IMR-90 (cell line): ENCODE results near the gene SPAG4. TPM values are rescaled to one million over a fixed set of nuclear protein-coding genes. Genes with fewer than 3 reads are reported as not detected.

Experiments used
- ATAC-seq: fragments of 200-7000 bp; cut with Tn5 transposase; 2 replicates; pipeline ENCODE4 v1.9.1; 2020; ENCODE audit warnings: low read depth, mild to moderate bottlenecking, moderate library complexity
- BruUV-seq: library from RNA; stranded (reverse); fragments of 400-500 nt; replicated peaks from 2 replicates; lab custom pipeline; 2021; lab: Mats Ljungman, UMichigan
- CTCF ChIA-PET: fragments of 300-600 bp; formaldehyde crosslinking; extraction: SDS; loops from one replicate; lab custom pipeline; 2021; ENCODE audit warnings: antibody characterized with exemption; lab: Yijun Ruan, JAX
- POLR2A ChIA-PET: fragments of 300-600 bp; sonication (Branson Sonifier 250); formaldehyde crosslinking; loops from one replicate; lab custom pipeline; 2022; ENCODE audit warnings: antibody characterized with exemption; ENCODE audit not compliant: unreplicated experiment; lab: Charles Lee
- DNase-seq: peaks from one replicate; pipeline ENCODE4 v3.0.0; 2013
- H2AFZ ChIP-seq: replicated peaks from 2 replicates; pipeline ENCODE3; 2013; ENCODE audit warnings: low read length, mild to moderate bottlenecking; ENCODE audit not compliant: poor library complexity
- H2AK5ac ChIP-seq: 2 replicates; pipeline ENCODE4 v1.6.1; 2013; ENCODE audit warnings: low read depth, low read length, inconsistent platforms
- H2AK9ac ChIP-seq: replicated peaks from 2 replicates; pipeline ENCODE3; 2013; ENCODE audit warnings: mild to moderate bottlenecking, low read depth, low read length, moderate library complexity; ENCODE audit not compliant: poor library complexity
- H2BK120ac ChIP-seq: 2 replicates; pipeline ENCODE4 v1.6.1; 2013; ENCODE audit warnings: low read depth, low read length, inconsistent platforms
- H2BK15ac ChIP-seq: 3 replicates; pipeline ENCODE4 v1.6.1; 2013; ENCODE audit warnings: low read depth, low read length, inconsistent platforms
- H2BK20ac ChIP-seq: 2 replicates; pipeline ENCODE4 v1.6.1; 2013; ENCODE audit warnings: low read depth, mild to moderate bottlenecking, inconsistent platforms, low read length, moderate library complexity
- H2BK5ac ChIP-seq: 2 replicates; pipeline ENCODE4 v1.6.1; 2013; ENCODE audit warnings: mild to moderate bottlenecking, low read depth, low read length, inconsistent platforms; ENCODE audit not compliant: poor library complexity, severe bottlenecking
- H3K14ac ChIP-seq: replicated peaks from 2 replicates; pipeline ENCODE4 v1.6.1; 2013; ENCODE audit warnings: low read depth, low read length, inconsistent platforms
- H3K18ac ChIP-seq: 2 replicates; pipeline ENCODE4 v1.6.1; 2013; ENCODE audit warnings: low read depth, low read length, control low read depth
- H3K23ac ChIP-seq: 2 replicates; pipeline ENCODE4 v1.6.1; 2013; ENCODE audit warnings: low read depth, low read length, inconsistent platforms
- H3K27ac ChIP-seq: 2 replicates; pipeline ENCODE4 v1.5.1; 2013; ENCODE audit warnings: mild to moderate bottlenecking, control low read depth, low read length; ENCODE audit not compliant: insufficient read depth
- H3K27me3 ChIP-seq: 2 replicates; pipeline ENCODE4 v1.6.1; 2013; ENCODE audit warnings: low read length; ENCODE audit not compliant: control insufficient read depth, insufficient read depth
- H3K36me3 ChIP-seq: 2 replicates; pipeline ENCODE4 v1.6.1; 2013; ENCODE audit warnings: low read length, mixed read lengths; ENCODE audit not compliant: control insufficient read depth, insufficient read depth
- H3K4ac ChIP-seq: 2 replicates; pipeline ENCODE4 v1.6.1; 2013; ENCODE audit warnings: low read depth, low read length, inconsistent platforms
- H3K4me1 ChIP-seq: 2 replicates; pipeline ENCODE4 v1.6.1; 2013; ENCODE audit warnings: low read length, mixed read lengths; ENCODE audit not compliant: control insufficient read depth, insufficient read depth
- H3K4me2 ChIP-seq: 2 replicates; pipeline ENCODE4 v1.6.1; 2013; ENCODE audit warnings: low read depth, mild to moderate bottlenecking, control low read depth, low read length, moderate library complexity
- H3K4me3 ChIP-seq: 2 replicates; pipeline ENCODE4 v1.5.1; 2013; ENCODE audit warnings: low read depth, mild to moderate bottlenecking, control low read depth, low read length, moderate library complexity; ENCODE audit not compliant: insufficient read depth
- H3K56ac ChIP-seq: 2 replicates; pipeline ENCODE4 v1.6.1; 2013; ENCODE audit warnings: low read length, inconsistent platforms; ENCODE audit not compliant: insufficient read depth; ENCODE audit errors: extremely low read depth
- H3K79me1 ChIP-seq, 2 experiments: 2 replicates each; pipeline ENCODE4 v1.6.1; 2013; ENCODE audit warnings: low read length in 2 of 2, inconsistent platforms in 1 of 2, low read depth in 1 of 2
- H3K9ac ChIP-seq: 2 replicates; pipeline ENCODE4 v1.6.1; 2013; ENCODE audit warnings: low read depth, low read length, control low read depth
- H3K9me1 ChIP-seq: 2 replicates; pipeline ENCODE4 v1.6.1; 2013; ENCODE audit warnings: low read length, inconsistent platforms; ENCODE audit not compliant: insufficient read depth
- H3K9me3 ChIP-seq: 2 replicates; pipeline ENCODE4 v1.6.1; 2013; ENCODE audit warnings: low read length; ENCODE audit not compliant: control insufficient read depth, insufficient read depth
- H4K20me1 ChIP-seq: 2 replicates; pipeline ENCODE4 v1.6.1; 2013; ENCODE audit warnings: low read length, inconsistent platforms; ENCODE audit not compliant: insufficient read depth
- H4K5ac ChIP-seq: 2 replicates; pipeline ENCODE4 v1.6.1; 2013; ENCODE audit warnings: mild to moderate bottlenecking, low read depth, low read length, control low read depth
- H4K8ac ChIP-seq, 2 experiments: 2 replicates each; pipeline ENCODE4 v1.6.1; 2013; ENCODE audit warnings: low read depth in 2 of 2, low read length in 2 of 2, control low read depth in 1 of 2, inconsistent platforms in 1 of 2
- H4K91ac ChIP-seq: 2 replicates; pipeline ENCODE4 v1.6.1; 2013; ENCODE audit warnings: low read depth, low read length, inconsistent platforms; ENCODE audit not compliant: insufficient read depth
- FOS ChIP-seq: fragments of 150-350 bp; IDR thresholded peaks from 2 replicates; pipeline ENCODE4 v1.6.1; 2016; ENCODE audit warnings: low read depth, low read length
- MAZ ChIP-seq: IDR thresholded peaks from 2 replicates; pipeline ENCODE4 v1.6.1; 2012; ENCODE audit warnings: low read depth, mild to moderate bottlenecking, low read length, improper control_type of control experiment, moderate library complexity, borderline replicate concordance
- RAD21 ChIP-seq: IDR thresholded peaks from 2 replicates; pipeline ENCODE4 v1.6.1; 2012; ENCODE audit warnings: low read length, improper control_type of control experiment
- SMC3 ChIP-seq: fragments of 150-350 bp; IDR thresholded peaks from 2 replicates; pipeline ENCODE4 v1.6.1; 2016; ENCODE audit warnings: low read depth, mild to moderate bottlenecking, antibody characterized with exemption, low read length, moderate library complexity
- WGBS, 2 experiments: methylation state at CpG; one replicate each; pipeline versions ENCODE4 v1.1.5 to v1.1.7; 2013; ENCODE audit warnings: missing lambda C conversion rate in 2 of 2; ENCODE audit not compliant: insufficient read length in 1 of 2; ENCODE audit errors: extremely low coverage in 2 of 2; 5-methylcytosine and 5-hydroxymethylcytosine counted together
- dilution Hi-C: fragments of 300-500 bp; cut with HindIII; formaldehyde crosslinking; loops from one replicate; pipeline ENCODE4 v1.14.3; 2018; ENCODE audit warnings: low sequenced_read_pairs; ENCODE audit not compliant: unreplicated experiment
- in situ Hi-C: fragments of 300-500 bp; cut with MboI; formaldehyde crosslinking; loops from 3 replicates; pipeline ENCODE4 v1.14.3; 2019; ENCODE audit warnings: low sequenced_read_pairs, inconsistent platforms, mixed read lengths
- intact Hi-C: fragments of 100-400 bp; cut with micrococcal nuclease; formaldehyde crosslinking; loops from 2 replicates; pipeline ENCODE4 v1.10.0; 2022
- polyA plus RNA-seq, 3 experiments: library from polyadenylated mRNA; depleted of rRNA; stranded (reverse); fragments of >200 nt; gene quantifications; 2 replicates each; pipeline ENCODE4 v1.2.3, GENCODE V29; 2012; ENCODE audit warnings: low replicate concordance in 1 of 3
- total RNA-seq: library from RNA; depleted of rRNA; stranded (reverse); fragments of >200 nt; gene quantifications from 2 replicates; pipeline ENCODE4 v1.2.3, GENCODE V29; 2012
- TF ChIP-seq, protein P1 (sequence below): fragments of 150-350 bp; IDR thresholded peaks from 2 replicates; pipeline ENCODE4 v1.6.1; 2017; ENCODE audit warnings: mild to moderate bottlenecking, antibody characterized with exemption, low read length, low read depth

Gene SPAG4
- total and polyA plus RNA-seq, 2 of the 4 experiments (the other 2 are of a cell fraction): 1.8 to 5.5 TPM

DNA sequence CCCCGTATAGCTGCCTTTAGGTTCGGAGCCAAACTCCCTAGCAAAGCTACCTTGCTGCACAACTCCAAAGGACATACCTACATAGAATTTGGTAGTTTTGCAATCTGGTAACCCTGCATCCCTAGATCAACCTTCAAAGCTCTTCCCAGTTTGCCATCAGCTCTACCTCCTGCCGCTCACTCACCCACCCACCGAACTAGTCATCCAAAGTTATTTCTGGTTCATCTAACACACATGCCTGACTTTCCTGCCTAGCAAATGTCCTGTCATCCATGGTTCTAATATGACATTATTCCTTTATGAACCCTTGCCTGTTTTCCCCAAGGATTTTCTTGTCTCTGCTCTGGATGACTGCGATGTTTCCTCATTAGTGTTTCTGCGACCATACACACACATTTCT is 21.6 kb downstream of the SPAG4 start:
- Histone ChIP-seq H3K4me2 (no peak overlapping the region), H4K20me1 (peaks cover 85% of the 10 kb centered on the region), H3K56ac (no peak overlapping the region), H2AK9ac (no peak overlapping the region), H3K14ac (no peak overlapping the region), H3K79me1 (peaks cover 57 to 93% of the 10 kb centered on the region in 2 experiments), H4K8ac (no peak overlapping the region), H3K9me3 (no peaks in the 10 kb centered on the region), H3K9me1 (peaks cover 39% of the 10 kb centered on the region), H3K18ac (no peak overlapping the region), H3K36me3 (peaks cover 3% of the 10 kb centered on the region; the same call in 1 of the 2 replicates), H3K4me1 (peaks cover 11% of the 10 kb centered on the region), H3K27me3 (no peaks in the 10 kb centered on the region), H2AFZ (no peak overlapping the region), H2BK5ac (no peak overlapping the region), H3K9ac (no peak overlapping the region), H3K27ac (no peak overlapping the region), H3K4ac (no peak overlapping the region), H4K5ac (no peak overlapping the region), H2BK15ac (no peak overlapping the region), H2BK120ac (no peak overlapping the region), H4K91ac (no peak overlapping the region), H3K23ac (0 out of 2 replicates have a peak overlapping the region, but pooled peaks have one; percentile 24), H3K4me3 (no peak overlapping the region), H2BK20ac (no peak overlapping the region), H2AK5ac (no peak overlapping the region)
- intact Hi-C loops (no loop called here), dilution Hi-C loops (no loop called here), in situ Hi-C loops (no loop called here)
- BruUV-seq: no TSS peak
- ATAC-seq (no peak), DNase-seq (no peak)
- TF ChIP-seq RAD21 (no peak), MAZ (no peak), SMC3 (no peak), FOS (no peak)
- TF ChIP-seq, protein P1, sequence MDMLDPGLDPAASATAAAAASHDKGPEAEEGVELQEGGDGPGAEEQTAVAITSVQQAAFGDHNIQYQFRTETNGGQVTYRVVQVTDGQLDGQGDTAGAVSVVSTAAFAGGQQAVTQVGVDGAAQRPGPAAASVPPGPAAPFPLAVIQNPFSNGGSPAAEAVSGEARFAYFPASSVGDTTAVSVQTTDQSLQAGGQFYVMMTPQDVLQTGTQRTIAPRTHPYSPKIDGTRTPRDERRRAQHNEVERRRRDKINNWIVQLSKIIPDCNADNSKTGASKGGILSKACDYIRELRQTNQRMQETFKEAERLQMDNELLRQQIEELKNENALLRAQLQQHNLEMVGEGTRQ: no peak
- ChIA-PET CTCF (no interaction called here), POLR2A (no interaction called here)
- 100% methylated on average over 6 of the region's 6 CpGs; no CpG with 5 or more reads in 1 of the 2 experiments for WGBS, 2 experiments
